Esophagus squamous epithelium (tissue), 4 donors: ENCODE data around the gene CDH12.

Experiments used
- POLR2A ChIP-seq, 4 donors: fragments of 450-650 bp; IDR thresholded peaks; one replicate each; pipeline ENCODE4 v1.6.1; 2017; ENCODE audit warnings: antibody characterized with exemption in 4 of 4, mild to moderate bottlenecking in 4 of 4, moderate library complexity in 3 of 4
- TF ChIP-seq, protein P1 (sequence below), 6 experiments: fragments of 450-650 bp in 4 of 6; fragments of 200-600 bp in 2 of 6; sonication (generic) in 2 of 6; IDR thresholded peaks; one replicate each; pipeline ENCODE4 v1.5.1; 2016 to 2019; ENCODE audit warnings: antibody characterized with exemption in 6 of 6, mild to moderate bottlenecking in 4 of 6, moderate library complexity in 4 of 6

DNA sequence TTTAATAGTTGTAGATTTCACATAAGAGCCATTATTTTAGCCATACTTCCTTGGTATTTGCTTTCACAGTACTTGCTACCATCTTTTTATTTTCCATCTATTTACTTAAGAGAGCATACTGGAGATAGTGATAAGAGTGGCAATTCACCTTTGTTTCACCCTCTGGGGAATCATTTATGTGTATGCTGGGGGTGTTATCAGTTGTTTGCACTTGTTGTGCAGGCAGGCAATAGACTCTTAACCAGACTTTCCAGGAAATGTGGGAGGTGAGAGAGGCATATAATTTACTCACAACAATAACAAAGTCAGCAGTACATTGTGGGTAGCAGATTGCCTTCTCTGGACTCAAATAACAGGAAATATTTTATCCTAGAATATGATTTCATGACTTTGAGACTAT lies 1018.3 kb downstream of the CDH12 start:
- TF ChIP-seq, protein P1, sequence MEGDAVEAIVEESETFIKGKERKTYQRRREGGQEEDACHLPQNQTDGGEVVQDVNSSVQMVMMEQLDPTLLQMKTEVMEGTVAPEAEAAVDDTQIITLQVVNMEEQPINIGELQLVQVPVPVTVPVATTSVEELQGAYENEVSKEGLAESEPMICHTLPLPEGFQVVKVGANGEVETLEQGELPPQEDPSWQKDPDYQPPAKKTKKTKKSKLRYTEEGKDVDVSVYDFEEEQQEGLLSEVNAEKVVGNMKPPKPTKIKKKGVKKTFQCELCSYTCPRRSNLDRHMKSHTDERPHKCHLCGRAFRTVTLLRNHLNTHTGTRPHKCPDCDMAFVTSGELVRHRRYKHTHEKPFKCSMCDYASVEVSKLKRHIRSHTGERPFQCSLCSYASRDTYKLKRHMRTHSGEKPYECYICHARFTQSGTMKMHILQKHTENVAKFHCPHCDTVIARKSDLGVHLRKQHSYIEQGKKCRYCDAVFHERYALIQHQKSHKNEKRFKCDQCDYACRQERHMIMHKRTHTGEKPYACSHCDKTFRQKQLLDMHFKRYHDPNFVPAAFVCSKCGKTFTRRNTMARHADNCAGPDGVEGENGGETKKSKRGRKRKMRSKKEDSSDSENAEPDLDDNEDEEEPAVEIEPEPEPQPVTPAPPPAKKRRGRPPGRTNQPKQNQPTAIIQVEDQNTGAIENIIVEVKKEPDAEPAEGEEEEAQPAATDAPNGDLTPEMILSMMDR (IDR thresholded peaks at IDR 0.05): no peak
- TF ChIP-seq POLR2A (IDR thresholded peaks at IDR 0.05): no peak
